OCI-LY1 (cell line): ENCODE measurements around the gene TRIM66.

ENCODE experiments used
- H2AFZ ChIP-seq: fragments of 200-600 bp; sonication (generic), shearing (Covaris generic); 2 replicates; pipeline ENCODE4 v1.6.0; 2014; ENCODE audit warnings: antibody characterized with exemption, mild to moderate bottlenecking, low read length
- H3F3A ChIP-seq: fragments of 200-600 bp; sonication (generic), shearing (Covaris generic); 2 replicates; pipeline ENCODE4 v1.6.0; 2014; ENCODE audit warnings: mild to moderate bottlenecking, antibody characterized with exemption, low read length, moderate library complexity; ENCODE audit not compliant: insufficient read depth
- H3K27ac ChIP-seq: fragments of 200-600 bp; sonication (generic); 2 replicates; pipeline ENCODE4 v1.5.1; 2014; ENCODE audit warnings: low read length, mixed run types, mild to moderate bottlenecking, low read depth; ENCODE audit not compliant: poor library complexity, severe bottlenecking
- H3K27me3 ChIP-seq: fragments of 200-600 bp; sonication (generic); 2 replicates; pipeline ENCODE4 v1.6.0; 2014; ENCODE audit warnings: antibody characterized with exemption, mild to moderate bottlenecking, low read length, moderate library complexity; ENCODE audit not compliant: insufficient read depth
- H3K36me3 ChIP-seq: fragments of 200-600 bp; sonication (generic); 2 replicates; pipeline ENCODE4 v1.6.1; 2014; ENCODE audit warnings: mild to moderate bottlenecking, antibody characterized with exemption, low read length, moderate library complexity, mixed read lengths; ENCODE audit not compliant: insufficient read depth
- H3K4me1 ChIP-seq: fragments of 200-600 bp; sonication (generic); 2 replicates; pipeline ENCODE4 v1.5.1; 2014; ENCODE audit warnings: mild to moderate bottlenecking, low read length, moderate library complexity; ENCODE audit not compliant: insufficient read depth, severe bottlenecking
- H3K4me2 ChIP-seq: fragments of 200-600 bp; sonication (generic), shearing (Covaris generic); 2 replicates; pipeline ENCODE4 v1.6.1; 2014; ENCODE audit warnings: low read length
- H3K4me3 ChIP-seq: fragments of 200-600 bp; sonication (generic); 2 replicates; pipeline ENCODE4 v1.5.1; 2014; ENCODE audit warnings: low read length, low read depth, mild to moderate bottlenecking, mixed read lengths; ENCODE audit not compliant: poor library complexity, severe bottlenecking
- H3K79me2 ChIP-seq: fragments of 200-600 bp; shearing (Covaris generic); 2 replicates; pipeline ENCODE4 v1.6.1; 2016; ENCODE audit warnings: mixed run types, low read length, mixed read lengths; ENCODE audit not compliant: insufficient read depth
- H3K9ac ChIP-seq: fragments of 200-600 bp; sonication (generic), shearing (Covaris generic); 2 replicates; pipeline ENCODE4 v1.6.1; 2014; ENCODE audit warnings: mild to moderate bottlenecking, low read length, mixed read lengths
- H3K9me2 ChIP-seq: fragments of 200-600 bp; sonication (generic), shearing (Covaris generic); 2 replicates; pipeline ENCODE4 v1.6.1; 2014; ENCODE audit warnings: low read depth, mild to moderate bottlenecking, low read length, mixed read lengths
- H3K9me3 ChIP-seq: fragments of 200-600 bp; shearing (Covaris generic); 2 replicates; pipeline ENCODE4 v1.6.1; 2014; ENCODE audit warnings: low read length, mixed read lengths
- H4K20me1 ChIP-seq: fragments of 200-600 bp; sonication (generic), shearing (Covaris generic); 2 replicates; pipeline ENCODE4 v1.6.0; 2016; ENCODE audit warnings: mild to moderate bottlenecking, low read length; ENCODE audit not compliant: insufficient read depth
- CTCF ChIP-seq: fragments of 200-600 bp; sonication (generic), shearing (Covaris generic); IDR thresholded peaks from 2 replicates; pipeline ENCODE4 v1.5.1; 2017; ENCODE audit warnings: mild to moderate bottlenecking, antibody characterized with exemption, low read length, moderate library complexity, mixed read lengths
- EZH2 ChIP-seq: fragments of 200-600 bp; sonication (generic), shearing (Covaris generic); IDR thresholded peaks from 2 replicates; pipeline ENCODE4 v1.8.0; 2017; ENCODE audit warnings: borderline replicate concordance, mixed run types, mild to moderate bottlenecking, antibody characterized with exemption, low read length, moderate library complexity, mixed read lengths

Gene TRIM66

GRCh38 chr11:8685820-8686219 is 3.4 kb upstream of the TRIM66 start:
- no peaks in the 10 kb centered on the region for H3K9me2 ChIP-seq
- peak overlapping the region; percentile 91; the same call in 1 of the 2 replicates for H3K4me2 ChIP-seq
- no peak overlapping the region for H2AFZ ChIP-seq
- no peaks in the 10 kb centered on the region for H4K20me1 ChIP-seq
- no peak overlapping the region; the same call in 1 of the 2 replicates for H3K9ac ChIP-seq
- peak overlapping the region; percentile 99 for H3K27ac ChIP-seq
- H3K4me3 ChIP-seq: no peak overlapping the region
- H3K36me3 ChIP-seq: peaks cover 52% of the 10 kb centered on the region
- H3K27me3 ChIP-seq: no peaks in the 10 kb centered on the region
- peaks cover 65% of the 10 kb centered on the region for H3K4me1 ChIP-seq
- H3K9me3 ChIP-seq: no peaks in the 10 kb centered on the region
- TF ChIP-seq CTCF (no peak), EZH2 (no peak)
- H3F3A ChIP-seq: peaks cover 22% of the 10 kb centered on the region; the same call in 1 of the 2 replicates
- peaks cover 17% of the 10 kb centered on the region for H3K79me2 ChIP-seq

- Histone ChIP-seq H3K4me1 (peaks cover 63% of the 10 kb centered on the region), H3K9me2 (no peaks in the 10 kb centered on the region), H3K9ac (peak overlapping the region; percentile 90; the same call in 1 of the 2 replicates), H3K27ac (peak overlapping the region; percentile 99), H3K4me3 (peak overlapping the region; percentile 79), H3K27me3 (no peaks in the 10 kb centered on the region), H3K36me3 (peaks cover 52% of the 10 kb centered on the region), H4K20me1 (no peaks in the 10 kb centered on the region), H3K4me2 (peak overlapping the region; percentile 91), H3K79me2 (peaks cover 17% of the 10 kb centered on the region), H2AFZ (no peak overlapping the region), H3K9me3 (no peaks in the 10 kb centered on the region), H3F3A (peaks cover 22% of the 10 kb centered on the region; the same call in 1 of the 2 replicates)
- no peak for TF ChIP-seq EZH2
- no peak for TF ChIP-seq CTCF
These were observed 2.8 kb upstream of the TRIM66 start for GRCh38 chr11:8685306-8685705.

DNA sequence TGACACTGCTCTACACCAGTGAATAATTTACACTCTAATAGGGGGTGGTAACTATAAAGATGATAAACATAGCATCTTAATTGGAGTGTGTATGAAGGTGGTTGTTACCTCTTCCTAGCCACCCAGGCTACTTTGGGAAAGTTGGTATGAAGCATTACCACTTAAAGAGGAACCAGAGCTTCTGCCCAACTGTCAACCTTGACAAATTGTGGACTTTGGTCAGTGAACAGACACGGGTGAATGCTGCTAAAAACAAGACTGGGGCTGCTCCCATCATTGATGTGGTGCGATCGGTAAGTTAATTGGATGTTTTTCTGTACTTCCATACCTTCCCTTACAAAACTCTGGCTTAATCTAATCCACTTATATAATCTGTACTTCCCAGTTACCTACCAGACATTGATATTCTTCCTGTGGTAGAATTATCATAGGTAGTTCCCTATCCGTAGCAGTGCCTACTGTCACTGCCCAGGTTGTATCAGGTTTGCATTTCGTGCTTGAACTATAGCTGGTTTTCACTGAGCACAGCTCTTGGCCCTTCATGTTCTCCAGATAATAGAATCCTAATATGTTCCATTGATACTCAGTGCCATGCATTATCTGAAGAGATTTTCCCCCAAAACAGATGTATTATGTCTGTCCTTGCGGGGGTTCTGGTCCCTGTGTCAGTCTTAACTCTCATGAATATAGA is 2.3 kb upstream of the TRIM66 start:
- H3K4me3 ChIP-seq: peak overlapping the region; percentile 79
- H3K4me1 ChIP-seq: peaks cover 58% of the 10 kb centered on the region
- no peaks in the 10 kb centered on the region for H3K27me3 ChIP-seq
- H2AFZ ChIP-seq: no peak overlapping the region
- TF ChIP-seq EZH2: no peak
- no peak for TF ChIP-seq CTCF
- no peaks in the 10 kb centered on the region for H3K9me2 ChIP-seq
- peaks cover 22% of the 10 kb centered on the region; the same call in 1 of the 2 replicates for H3F3A ChIP-seq
- no peaks in the 10 kb centered on the region for H4K20me1 ChIP-seq
- peaks cover 17% of the 10 kb centered on the region for H3K79me2 ChIP-seq
- peaks cover 53% of the 10 kb centered on the region for H3K36me3 ChIP-seq
- H3K9ac ChIP-seq: peak overlapping the region; percentile 90
- H3K9me3 ChIP-seq: no peaks in the 10 kb centered on the region
- H3K4me2 ChIP-seq: peak overlapping the region; percentile 91
- peak overlapping the region; percentile 99 for H3K27ac ChIP-seq
